A673 (cell line): Measurements from ENCODE around the gene HS1BP3. TPM values are rescaled to one million over a fixed set of nuclear protein-coding genes. Genes with fewer than 3 reads are reported as not detected.

Experiments
- BruUV-seq: library from RNA; stranded (reverse); fragments of 400-500 nt; replicated peaks from 2 replicates; lab custom pipeline; 2021; lab: Mats Ljungman, UMichigan
- CTCF ChIA-PET: fragments of 300-600 bp; sonication (Branson Sonifier 250); formaldehyde crosslinking; loops from one replicate; lab custom pipeline; 2022; ENCODE audit warnings: antibody characterized with exemption; lab: Charles Lee
- POLR2A ChIA-PET: fragments of 300-600 bp; sonication (Branson Sonifier 250); formaldehyde crosslinking; loops from one replicate; lab custom pipeline; 2022; ENCODE audit warnings: antibody characterized with exemption; ENCODE audit not compliant: low non-redundant PET; lab: Charles Lee
- DNase-seq: peaks from one replicate; pipeline ENCODE4 v3.0.0-alpha.2; 2015; ENCODE audit warnings: low spot score
- H3K27ac ChIP-seq: fragments of 200-600 bp; sonication (generic); 2 replicates; pipeline ENCODE4 v1.5.1; 2016; ENCODE audit warnings: mixed run types, low read depth, mild to moderate bottlenecking, mixed read lengths, antibody characterized with exemption, low read length; ENCODE audit not compliant: poor library complexity, severe bottlenecking
- H3K27me3 ChIP-seq: fragments of 200-600 bp; sonication (generic); replicated peaks from 2 replicates; pipeline ENCODE4 v1.6.1; 2017; ENCODE audit warnings: mixed run types, low read depth, mild to moderate bottlenecking, mixed read lengths, antibody characterized with exemption, low read length; ENCODE audit not compliant: insufficient read depth, poor library complexity
- H3K36me3 ChIP-seq: fragments of 200-600 bp; sonication (generic); 2 replicates; pipeline ENCODE4 v1.6.1; 2016; ENCODE audit warnings: mixed run types, mild to moderate bottlenecking, mixed read lengths, antibody characterized with exemption, low read length; ENCODE audit not compliant: insufficient read depth, poor library complexity, severe bottlenecking
- H3K4me1 ChIP-seq: fragments of 200-600 bp; sonication (generic); 2 replicates; pipeline ENCODE4 v1.6.1; 2017; ENCODE audit warnings: mixed run types, mild to moderate bottlenecking, mixed read lengths, antibody characterized with exemption, low read length; ENCODE audit not compliant: insufficient read depth, poor library complexity, severe bottlenecking
- H3K4me3 ChIP-seq: fragments of 200-600 bp; sonication (generic); 2 replicates; pipeline ENCODE4 v1.5.1; 2016; ENCODE audit warnings: low read depth, mixed run types, mild to moderate bottlenecking, mixed read lengths, low read length; ENCODE audit not compliant: poor library complexity, severe bottlenecking
- H3K9me3 ChIP-seq: fragments of 200-600 bp; sonication (generic); 2 replicates; pipeline ENCODE4 v1.6.1; 2016; ENCODE audit warnings: mixed run types, low read depth, mild to moderate bottlenecking, mixed read lengths, antibody characterized with exemption, low read length; ENCODE audit not compliant: poor library complexity, severe bottlenecking
- EZH2 ChIP-seq: fragments of 200-600 bp; sonication (generic); IDR thresholded peaks from 2 replicates; pipeline ENCODE4 v1.6.1; 2017; ENCODE audit warnings: borderline replicate concordance, low read depth, mild to moderate bottlenecking, mixed read lengths, antibody characterized with exemption, low read length; ENCODE audit not compliant: poor library complexity, severe bottlenecking
- intact Hi-C: fragments of 100-400 bp; cut with micrococcal nuclease; formaldehyde crosslinking; loops from one replicate; pipeline ENCODE4 v1.10.0; 2022; ENCODE audit not compliant: unreplicated experiment
- total RNA-seq: library from RNA; stranded (reverse); gene quantifications from 2 replicates; pipeline ENCODE4 v1.2.3, GENCODE V29; 2021
- TF ChIP-seq, protein P1 (sequence below): fragments of 300-800, 200-600 bp; sonication (generic); conservative IDR thresholded peaks from 2 replicates; pipeline ENCODE4 v1.5.1; 2017; ENCODE audit warnings: low read depth, mild to moderate bottlenecking, antibody characterized with exemption, low read length, moderate library complexity, mixed read lengths

The HS1BP3 gene
- total RNA-seq, 1 experiment from 2014 or later, result 12.6 TPM

DNA sequence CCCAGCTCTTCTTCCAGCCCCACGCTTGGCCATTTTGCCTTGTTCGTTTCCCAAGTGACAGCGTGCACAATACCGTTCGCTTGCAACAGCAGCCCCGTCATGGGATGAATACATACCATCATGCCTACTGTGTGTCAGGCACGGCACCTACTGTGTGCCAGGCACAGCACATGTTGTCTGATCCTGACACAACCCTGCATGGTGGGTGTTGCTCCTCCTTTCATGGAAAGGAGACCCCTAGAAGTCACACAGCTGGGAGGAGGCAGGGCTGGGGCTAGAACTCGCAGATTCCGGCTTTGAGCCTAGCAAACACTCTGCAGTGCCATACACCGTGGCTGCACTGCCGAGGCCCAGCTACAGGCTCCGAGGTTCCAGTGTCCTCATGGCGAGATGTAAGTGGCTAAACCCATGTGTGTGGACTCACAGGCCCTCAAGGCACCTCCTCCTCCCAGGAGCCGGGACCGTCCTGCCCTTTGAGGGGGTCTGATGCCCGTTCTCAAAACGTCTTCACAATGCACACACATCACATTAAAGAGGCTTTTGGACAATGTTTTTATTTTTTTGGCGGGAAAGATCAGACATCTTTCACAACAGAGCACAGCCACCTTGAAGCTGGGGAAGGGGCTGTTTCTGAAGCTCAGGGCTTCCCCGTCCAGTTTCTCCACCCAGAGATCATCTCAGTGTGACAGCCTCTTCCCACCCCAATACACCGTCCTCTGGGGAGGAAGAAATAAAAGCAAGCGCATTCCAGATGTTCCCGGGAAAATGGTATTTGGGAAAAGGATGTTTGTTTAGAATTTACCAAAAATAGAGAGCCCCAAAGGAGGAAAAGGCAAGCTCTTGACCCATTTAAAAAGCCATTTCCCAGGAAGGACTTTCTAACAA lies 64.9 kb downstream of the HS1BP3 start:
- TF ChIP-seq, protein P1, sequence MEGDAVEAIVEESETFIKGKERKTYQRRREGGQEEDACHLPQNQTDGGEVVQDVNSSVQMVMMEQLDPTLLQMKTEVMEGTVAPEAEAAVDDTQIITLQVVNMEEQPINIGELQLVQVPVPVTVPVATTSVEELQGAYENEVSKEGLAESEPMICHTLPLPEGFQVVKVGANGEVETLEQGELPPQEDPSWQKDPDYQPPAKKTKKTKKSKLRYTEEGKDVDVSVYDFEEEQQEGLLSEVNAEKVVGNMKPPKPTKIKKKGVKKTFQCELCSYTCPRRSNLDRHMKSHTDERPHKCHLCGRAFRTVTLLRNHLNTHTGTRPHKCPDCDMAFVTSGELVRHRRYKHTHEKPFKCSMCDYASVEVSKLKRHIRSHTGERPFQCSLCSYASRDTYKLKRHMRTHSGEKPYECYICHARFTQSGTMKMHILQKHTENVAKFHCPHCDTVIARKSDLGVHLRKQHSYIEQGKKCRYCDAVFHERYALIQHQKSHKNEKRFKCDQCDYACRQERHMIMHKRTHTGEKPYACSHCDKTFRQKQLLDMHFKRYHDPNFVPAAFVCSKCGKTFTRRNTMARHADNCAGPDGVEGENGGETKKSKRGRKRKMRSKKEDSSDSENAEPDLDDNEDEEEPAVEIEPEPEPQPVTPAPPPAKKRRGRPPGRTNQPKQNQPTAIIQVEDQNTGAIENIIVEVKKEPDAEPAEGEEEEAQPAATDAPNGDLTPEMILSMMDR, result no peak
- no peak for TF ChIP-seq EZH2
- no peak overlapping the region for H3K4me3 ChIP-seq
- H3K27ac ChIP-seq, result no peak overlapping the region
- ChIA-PET CTCF (no interaction called here), POLR2A (interaction anchor here (0.7 kb wide), 1 partner anchor 35 kb away, joined by 3 read pairs; no protein-coding TSS in a partner anchor)
- H3K36me3 ChIP-seq, result no peaks in the 10 kb centered on the region
- H3K4me1 ChIP-seq, result peaks cover 7% of the 10 kb centered on the region
- intact Hi-C loops, result no loop called here
- no TSS peak for BruUV-seq
- H3K27me3 ChIP-seq, result no peaks in the 10 kb centered on the region
- H3K9me3 ChIP-seq, result no peaks in the 10 kb centered on the region
- DNase-seq, result no peak

DNA sequence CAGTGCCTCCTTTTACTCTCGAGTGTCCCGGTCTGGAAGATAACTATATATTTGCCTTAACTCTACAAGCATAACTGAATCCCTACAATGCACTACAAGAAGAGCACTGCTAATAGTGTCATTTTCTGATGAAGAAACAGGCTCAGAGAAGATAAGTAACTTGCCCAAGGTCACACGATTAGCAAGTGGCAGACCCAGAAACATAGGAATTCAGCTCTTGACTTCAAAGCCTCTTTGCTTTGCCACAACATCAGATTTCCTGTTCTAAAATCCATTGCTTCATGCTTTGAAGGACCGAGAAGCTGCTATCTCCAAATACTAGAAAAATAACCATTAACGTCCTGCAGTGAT lies 65.6 kb downstream of the HS1BP3 start:
- intact Hi-C loops, result no loop called here
- Histone ChIP-seq H3K9me3 (no peaks in the 10 kb centered on the region), H3K36me3 (no peaks in the 10 kb centered on the region), H3K27me3 (no peaks in the 10 kb centered on the region), H3K4me1 (peaks cover 7% of the 10 kb centered on the region), H3K27ac (no peak overlapping the region), H3K4me3 (no peak overlapping the region)
- BruUV-seq, result no TSS peak
- TF ChIP-seq, protein P1, result no peak
- TF ChIP-seq EZH2, result no peak
- POLR2A ChIA-PET, result no interaction called here
- CTCF ChIA-PET, result no interaction called here
- no peak for DNase-seq

DNA sequence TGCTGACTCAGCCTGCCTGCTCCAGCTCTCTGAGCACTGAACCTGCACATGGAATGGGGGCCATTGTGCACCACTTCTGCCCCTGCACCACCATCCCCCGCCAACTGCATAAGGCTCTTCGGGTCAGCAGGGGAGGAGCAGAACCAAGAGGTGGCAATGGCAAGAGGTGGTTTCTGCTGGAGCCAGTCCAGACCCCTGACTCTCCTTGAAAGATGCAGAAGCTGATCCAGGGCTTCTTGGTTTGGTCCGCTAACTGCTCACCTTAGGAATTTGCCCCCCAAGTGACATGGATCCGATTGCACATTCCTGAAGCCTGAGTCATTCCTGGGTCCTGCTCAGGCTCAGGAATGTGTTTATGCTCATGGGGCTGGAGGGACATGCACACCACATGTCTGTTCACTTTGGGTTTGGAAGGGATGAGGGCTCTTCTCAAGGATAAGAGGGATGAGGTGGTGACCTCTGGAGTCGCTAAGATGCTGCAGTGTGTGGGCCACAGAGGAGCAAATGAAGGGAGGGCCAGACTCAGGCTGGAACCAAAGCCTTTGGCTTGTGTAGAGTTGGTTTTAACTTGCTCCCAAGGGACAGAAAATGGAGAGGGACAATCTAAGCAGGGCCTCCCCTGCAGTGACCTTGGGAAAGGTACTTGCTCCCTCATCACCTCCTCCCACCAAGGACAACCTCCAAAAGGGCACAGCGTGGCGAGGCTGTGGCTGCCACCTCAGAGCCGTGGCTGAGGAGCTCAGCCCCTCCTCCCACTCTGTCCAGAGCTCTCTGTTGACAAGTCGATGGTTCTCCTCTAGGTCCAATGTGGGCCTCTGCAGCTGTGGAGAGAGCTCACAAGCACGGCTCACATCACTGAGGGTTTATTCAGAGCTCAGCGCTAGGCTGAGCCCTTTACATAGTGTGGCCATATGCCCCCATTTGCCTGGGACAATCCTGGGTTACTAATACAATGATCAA lies 66.2 kb downstream of the HS1BP3 start:
- Histone ChIP-seq H3K36me3 (no peaks in the 10 kb centered on the region), H3K4me1 (peaks cover 8% of the 10 kb centered on the region), H3K27ac (no peak overlapping the region), H3K9me3 (no peaks in the 10 kb centered on the region), H3K4me3 (no peak overlapping the region), H3K27me3 (no peaks in the 10 kb centered on the region)
- no TSS peak for BruUV-seq
- TF ChIP-seq, protein P1, result no peak
- intact Hi-C loops, result no loop called here
- peak; percentile 80 for DNase-seq
- ChIA-PET CTCF (no interaction called here), POLR2A (no interaction called here)
